Left lung (tissue), 10 donors: ENCODE data around the gene DLST. TPM values are rescaled to one million over a fixed set of nuclear protein-coding genes. Genes with fewer than 3 reads are reported as not detected.

Source experiments
- ATAC-seq: fragments of 200-7000 bp; cut with Tn5 transposase; one replicate; pipeline ENCODE4 v1.9.1; 2020; ENCODE audit warnings: moderate library complexity
- DNase-seq, 4 donors: peaks; one replicate each; pipeline ENCODE4 v3.0.0-alpha.2; 2013 to 2020
- H3K27ac ChIP-seq, 2 donors: fragments of 200-600 bp; sonication (generic) in 1 of 2; one replicate each; pipeline versions ENCODE4 v1.5.0 to v1.8.0; 2020 to 2021
- H3K27me3 ChIP-seq, 2 donors: fragments of 200-600 bp; sonication (generic) in 1 of 2; one replicate each; pipeline versions ENCODE4 v1.5.0 to v1.8.0; 2020 to 2021
- H3K36me3 ChIP-seq, 2 donors: fragments of 200-600 bp; sonication (generic) in 1 of 2; one replicate each; pipeline versions ENCODE4 v1.5.0 to v1.8.0; 2020 to 2021
- H3K4me1 ChIP-seq, 2 donors: fragments of 200-600 bp; one replicate each; pipeline ENCODE4 v1.8.0; 2021
- H3K4me3 ChIP-seq, 2 donors: fragments of 200-600 bp; sonication (generic) in 1 of 2; one replicate each; pipeline versions ENCODE4 v1.5.0 to v1.8.0; 2020 to 2021; ENCODE audit warnings: mild to moderate bottlenecking in 1 of 2
- H3K9me3 ChIP-seq, 2 donors: fragments of 200-600 bp; sonication (generic) in 1 of 2; one replicate each; pipeline versions ENCODE4 v1.5.0 to v1.8.0; 2020 to 2021
- CTCF ChIP-seq, 2 donors: fragments of 200-600 bp; sonication (generic) in 1 of 2; IDR thresholded peaks; one replicate each; pipeline versions ENCODE4 v1.5.0 to v1.8.0; 2021; ENCODE audit warnings: antibody characterized with exemption in 2 of 2
- intact Hi-C, 2 donors: fragments of 100-400 bp; cut with DNase I; formaldehyde crosslinking; loops; one replicate each; pipeline versions ENCODE4 v1.11.2 to v1.14.2; 2022
- polyA plus RNA-seq, 6 donors: library from polyadenylated mRNA; unstranded; fragments of 120-200 nt; gene quantifications; one replicate each; pipeline ENCODE4 v1.2.1, GENCODE V29; 2013; ENCODE audit not compliant: insufficient read length in 6 of 6
- total RNA-seq, 2 donors: library from RNA; stranded (reverse); fragmentation: NEBNext Ultra II Directional; extraction: Animal tissue kit (Norgen Biotek cat#: 25700); gene quantifications; one replicate each; pipeline ENCODE4 v1.2.1, GENCODE V29; 2021
- donor health status: DM: no; HTN: yes; CAD: no.
- donor health status: DM: no; HTN: no; CAD: no.

DLST gene
- total and polyA plus RNA-seq, 8 donors, result 88.3 to 104 (median 96.3) TPM

- TF ChIP-seq CTCF (IDR thresholded peaks at IDR 0.05), result no peak
- Histone ChIP-seq H3K27me3 (no peaks in the 10 kb centered on the region), H3K27ac (no peak overlapping the region), H3K36me3 (no peaks in the 10 kb centered on the region), H3K4me1 (peaks cover 0 to 7% of the 10 kb centered on the region in 2 donors), H3K9me3 (no peaks in the 10 kb centered on the region), H3K4me3 (no peak overlapping the region)
- ATAC-seq (no peak), DNase-seq (no peak)
- intact Hi-C loops, result no loop called here
Measured at GRCh38 chr14:74912801-74913200, 31.1 kb downstream of the DLST start.

GRCh38 chr14:74913393-74913910, 31.7 kb downstream of the DLST start:
- Histone ChIP-seq H3K4me1 (peaks cover 0 to 8% of the 10 kb centered on the region in 2 donors), H3K4me3 (no peak overlapping the region), H3K36me3 (no peaks in the 10 kb centered on the region), H3K27ac (no peak overlapping the region), H3K27me3 (no peaks in the 10 kb centered on the region), H3K9me3 (no peaks in the 10 kb centered on the region)
- ATAC-seq, result no peak
- TF ChIP-seq CTCF (IDR thresholded peaks at IDR 0.05), result no peak
- intact Hi-C loops, result no loop called here
- no peak for DNase-seq

GRCh38 chr14:74913986-74914573, 32.4 kb downstream of the DLST start:
- TF ChIP-seq CTCF (IDR thresholded peaks at IDR 0.05), result peak; percentile 61 to 63
- no peaks in the 10 kb centered on the region for H3K27me3 ChIP-seq
- intact Hi-C loops, result no loop called here
- H3K9me3 ChIP-seq, result no peaks in the 10 kb centered on the region
- ATAC-seq (peak; percentile 82), DNase-seq (peak in 3 of 4 donors; percentile 60 to 90 (median 78))
- no peak overlapping the region for H3K4me3 ChIP-seq
- no peak overlapping the region for H3K27ac ChIP-seq
- peaks cover 0 to 8% of the 10 kb centered on the region in 2 donors for H3K4me1 ChIP-seq
- no peaks in the 10 kb centered on the region for H3K36me3 ChIP-seq

- no peak for TF ChIP-seq CTCF (IDR thresholded peaks at IDR 0.05)
- H3K27me3 ChIP-seq, result no peaks in the 10 kb centered on the region
- no peak overlapping the region for H3K27ac ChIP-seq
- peaks cover 0 to 8% of the 10 kb centered on the region in 2 donors for H3K4me1 ChIP-seq
- no peaks in the 10 kb centered on the region for H3K9me3 ChIP-seq
- H3K36me3 ChIP-seq, result no peaks in the 10 kb centered on the region
- intact Hi-C loops, result loop anchor here in 1 of 2 donors (5.0 kb wide), 1 partner anchor 172 kb away; no protein-coding TSS in a partner anchor
- no peak overlapping the region for H3K4me3 ChIP-seq
- no peak for ATAC-seq
- DNase-seq, result no peak
Measured at GRCh38 chr14:74915426-74915825, 33.7 kb downstream of the DLST start.

GRCh38 chr14:74915826-74916225, 34.1 kb downstream of the DLST start:
- H3K27ac ChIP-seq, result no peak overlapping the region

More at GRCh38 chr14:74915826-74916225, 34.1 kb downstream of the DLST start:
- no peak for TF ChIP-seq CTCF (IDR thresholded peaks at IDR 0.05)
- H3K4me3 ChIP-seq, result no peak overlapping the region
- H3K4me1 ChIP-seq, result peaks cover 0 to 8% of the 10 kb centered on the region in 2 donors
- no peaks in the 10 kb centered on the region for H3K9me3 ChIP-seq
- H3K27me3 ChIP-seq, result no peaks in the 10 kb centered on the region
- intact Hi-C loops, result loop anchor here in 1 of 2 donors (5.0 kb wide), 1 partner anchor 171 kb away; no protein-coding TSS in a partner anchor
- DNase-seq (no peak), ATAC-seq (no peak)
- no peaks in the 10 kb centered on the region for H3K36me3 ChIP-seq
